GM08714 (cell line): ENCODE measurements around the gene PLD2.
"Not testable (repeated sequence)": the region's sequence is repeated elsewhere in the genome, so short reads cannot be mapped to it uniquely, and the experiment has no call there.

Experiments used
- H3K4me3 ChIP-seq: fragments of 200-500 bp; sonication (Bioruptor generic); 2 replicates; pipeline ENCODE4 v1.5.1; 2014; ENCODE audit warnings: mild to moderate bottlenecking, low read length, inconsistent platforms
- ZNF274 ChIP-seq: IDR thresholded peaks from 2 replicates; pipeline ENCODE4 v1.6.1; 2012; ENCODE audit warnings: mild to moderate bottlenecking, low read depth, low read length

The PLD2 gene

DNA sequence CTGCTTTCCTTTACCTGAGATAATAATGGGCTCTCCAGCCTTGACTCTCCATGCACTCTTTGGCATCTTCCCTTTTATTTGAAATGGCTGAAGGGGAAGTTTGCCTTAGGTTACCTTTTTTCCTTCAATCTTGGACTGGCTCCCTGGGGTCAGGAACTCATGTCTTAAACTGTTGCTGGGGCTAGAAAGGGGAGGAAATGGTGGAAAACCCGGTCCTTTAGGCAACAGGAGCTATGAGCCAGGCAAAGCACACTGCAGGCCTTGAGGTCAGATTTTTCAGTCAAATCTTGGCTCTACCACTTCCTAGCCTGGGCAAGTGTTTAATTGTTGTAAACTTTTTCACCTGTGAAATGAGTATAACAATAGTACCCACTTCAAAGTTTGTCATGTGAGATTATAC lies 56.4 kb downstream of the PLD2 start:
- H3K4me3 ChIP-seq = no peak overlapping the region
- no peak for TF ChIP-seq ZNF274

DNA sequence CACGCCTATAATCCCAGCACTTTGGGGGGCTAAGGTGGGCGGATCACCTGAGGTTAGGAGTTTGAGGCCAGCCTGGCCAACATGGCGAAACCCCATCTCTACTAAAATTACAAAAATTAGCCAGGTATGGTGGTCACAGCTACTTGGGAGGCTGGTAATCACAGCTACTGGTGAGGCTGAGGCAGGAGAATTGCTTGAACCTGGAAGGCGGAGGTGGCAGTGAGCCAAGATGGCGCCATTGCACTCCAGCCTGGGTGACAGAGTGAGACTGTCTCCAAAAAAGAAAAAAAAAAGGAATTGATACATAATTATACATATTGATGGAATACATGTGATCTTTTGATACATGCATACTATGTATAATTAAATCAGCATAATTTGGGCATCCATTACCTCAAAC lies 60.6 kb downstream of the PLD2 start:
- not testable (repeated sequence) for H3K4me3 ChIP-seq

DNA sequence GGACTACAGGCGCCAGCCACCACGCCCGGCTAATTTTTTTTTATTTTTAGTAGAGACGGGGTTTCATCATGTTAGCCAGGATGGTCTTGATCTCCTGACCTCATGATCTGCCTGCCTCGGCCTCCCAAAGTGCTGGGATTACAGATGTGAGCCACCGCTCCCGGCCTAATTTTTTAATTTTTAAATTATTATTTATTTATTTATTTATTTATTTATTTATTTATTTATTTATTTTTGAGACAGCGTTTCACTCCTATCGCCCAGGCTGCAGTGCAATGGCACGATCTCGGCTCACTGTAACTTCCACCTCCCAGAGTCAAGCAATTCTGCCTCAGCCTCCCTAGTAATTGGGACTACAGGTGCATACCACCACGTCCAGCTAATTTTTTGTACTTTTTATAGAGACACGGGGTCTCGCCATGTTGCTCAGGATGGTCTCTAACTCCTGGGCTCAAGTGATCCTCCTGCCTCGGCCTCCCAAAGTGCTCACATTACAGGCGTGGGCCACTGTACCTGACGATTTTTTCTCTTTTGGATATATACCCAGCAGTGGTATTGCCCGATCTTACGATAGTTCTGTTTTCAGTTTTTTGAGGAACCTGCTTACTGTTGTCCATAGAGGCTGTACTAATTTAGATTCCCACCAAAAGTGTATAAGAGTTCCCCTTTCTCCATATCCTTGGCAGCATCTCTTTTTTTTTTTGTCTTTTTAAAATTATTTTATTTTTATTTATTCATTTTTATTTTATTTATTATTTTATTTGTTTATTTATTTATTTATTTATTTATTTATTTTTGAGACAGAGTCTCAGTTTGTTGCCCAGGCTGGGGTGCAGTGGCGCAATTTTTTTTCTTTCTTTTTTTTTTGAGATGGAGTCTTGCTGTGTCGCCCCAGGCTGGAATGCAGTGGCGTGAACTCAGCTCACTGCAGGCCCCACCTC lies 62.4 kb downstream of the PLD2 start:
- not testable (repeated sequence) for H3K4me3 ChIP-seq

DNA sequence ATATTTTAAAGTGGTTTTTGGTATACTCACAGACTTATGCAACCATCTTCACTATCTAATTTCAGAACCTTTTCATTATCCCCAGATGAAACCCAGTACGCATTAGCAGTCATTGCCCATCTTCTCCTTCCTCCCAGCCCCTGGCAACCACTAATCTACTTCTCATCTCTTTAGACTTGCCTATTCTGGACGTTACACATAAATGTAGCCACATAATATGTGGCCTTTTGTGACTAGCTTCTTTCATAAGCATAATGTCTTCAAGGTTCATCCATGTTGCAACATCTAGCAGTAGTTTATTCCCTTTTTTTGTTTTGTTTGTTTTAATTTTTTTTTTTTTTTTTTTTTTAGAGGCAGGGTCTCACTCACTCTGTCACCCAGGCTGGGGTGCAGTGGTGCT lies 63.9 kb downstream of the PLD2 start:
- TF ChIP-seq ZNF274 = no peak
- H3K4me3 ChIP-seq = no peak overlapping the region

DNA sequence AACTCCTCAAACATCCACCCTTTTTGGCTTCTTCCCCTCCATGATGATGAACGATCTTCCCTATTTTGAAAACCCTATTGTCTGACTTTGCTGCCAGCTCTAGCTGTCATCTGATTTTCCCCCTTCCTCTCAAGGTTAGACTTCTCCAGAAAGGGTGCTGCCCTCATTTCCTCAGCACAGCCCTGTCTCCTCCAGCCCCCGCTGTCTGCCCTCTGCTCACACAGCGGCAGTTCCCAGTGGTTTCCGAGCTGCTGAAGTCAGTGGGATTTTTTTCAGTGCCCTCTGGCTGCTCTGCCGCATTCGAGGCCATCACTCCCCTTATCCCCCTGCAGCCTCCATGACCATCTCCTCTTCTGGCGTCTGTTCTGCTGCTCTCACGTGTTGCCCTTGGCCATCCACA lies 65.8 kb downstream of the PLD2 start:
- H3K4me3 ChIP-seq = no peak overlapping the region
- TF ChIP-seq ZNF274 = no peak
